Measurements from ENCODE around the gene MOBP.

- TF ChIP-seq EP300 (IDR thresholded peaks at IDR 0.05) (no peak), CTCF (IDR thresholded peaks at IDR 0.05) (no peak)
Observed at GRCh38 chr3:39435006-39435748, 32.3 kb upstream of the MOBP start.
